ENCODE results near the gene DYSF.

DNA sequence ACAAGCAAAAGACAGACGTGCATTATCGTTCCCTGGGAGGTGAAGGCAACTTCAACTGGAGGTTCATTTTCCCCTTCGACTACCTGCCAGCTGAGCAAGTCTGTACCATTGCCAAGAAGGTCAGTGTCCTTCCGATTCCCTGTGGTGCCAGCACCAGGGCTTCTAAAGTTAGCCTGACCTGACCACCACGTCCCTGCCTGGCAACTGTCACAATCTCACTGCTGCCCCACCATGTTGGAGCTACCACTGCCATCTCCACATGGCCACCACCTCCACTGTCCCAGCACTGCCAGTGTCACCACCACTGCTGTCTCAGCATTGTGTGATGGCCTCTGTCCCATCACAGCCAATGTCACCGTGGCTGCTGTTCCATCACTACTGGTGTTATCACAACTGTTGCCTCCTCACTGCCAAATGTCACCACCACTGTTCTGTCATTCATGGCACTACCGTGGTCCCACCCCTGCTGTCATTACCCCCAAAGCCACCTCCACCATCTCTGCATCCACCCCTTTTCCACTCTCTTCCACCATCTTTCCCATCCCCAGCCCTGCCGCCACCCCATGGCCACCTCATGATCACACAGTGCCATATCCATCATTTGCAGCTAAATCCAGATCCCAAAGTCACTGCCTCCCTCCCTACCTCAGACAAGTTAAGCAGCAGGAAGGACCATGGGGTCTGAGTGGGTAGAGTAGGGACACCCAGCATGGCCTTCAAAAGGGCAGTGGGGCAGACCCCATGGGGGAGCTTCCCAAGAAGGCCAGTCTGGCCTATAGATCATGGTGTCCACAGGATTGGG lies 216.5 kb downstream of the DYSF start:
- TF ChIP-seq, protein P1, sequence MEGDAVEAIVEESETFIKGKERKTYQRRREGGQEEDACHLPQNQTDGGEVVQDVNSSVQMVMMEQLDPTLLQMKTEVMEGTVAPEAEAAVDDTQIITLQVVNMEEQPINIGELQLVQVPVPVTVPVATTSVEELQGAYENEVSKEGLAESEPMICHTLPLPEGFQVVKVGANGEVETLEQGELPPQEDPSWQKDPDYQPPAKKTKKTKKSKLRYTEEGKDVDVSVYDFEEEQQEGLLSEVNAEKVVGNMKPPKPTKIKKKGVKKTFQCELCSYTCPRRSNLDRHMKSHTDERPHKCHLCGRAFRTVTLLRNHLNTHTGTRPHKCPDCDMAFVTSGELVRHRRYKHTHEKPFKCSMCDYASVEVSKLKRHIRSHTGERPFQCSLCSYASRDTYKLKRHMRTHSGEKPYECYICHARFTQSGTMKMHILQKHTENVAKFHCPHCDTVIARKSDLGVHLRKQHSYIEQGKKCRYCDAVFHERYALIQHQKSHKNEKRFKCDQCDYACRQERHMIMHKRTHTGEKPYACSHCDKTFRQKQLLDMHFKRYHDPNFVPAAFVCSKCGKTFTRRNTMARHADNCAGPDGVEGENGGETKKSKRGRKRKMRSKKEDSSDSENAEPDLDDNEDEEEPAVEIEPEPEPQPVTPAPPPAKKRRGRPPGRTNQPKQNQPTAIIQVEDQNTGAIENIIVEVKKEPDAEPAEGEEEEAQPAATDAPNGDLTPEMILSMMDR (IDR thresholded peaks at IDR 0.05; ENCODE audit: low read depth, low read length): no peak
- no peak for TF ChIP-seq EZH2phosphoT487 (IDR thresholded peaks at IDR 0.05; ENCODE audit: low read depth)
